ENCODE data around the gene GSTO2. TPM values are rescaled to one million over a fixed set of nuclear protein-coding genes. Genes with fewer than 3 reads are reported as not detected.

The GSTO2 gene
- total RNA-seq, 3 donors from 2014 or later (not counting 1 experiment from before 2014, with no cell fraction given), result 0.75 to 1.4 (median 0.84) TPM

- peaks cover 57% of the 10 kb centered on the region in 2 donors for H3K4me1 Mint-ChIP-seq
- DNase-seq (peak in 1 of 2 donors; percentile 40), ATAC-seq (no peak)
- no peak for TF ChIP-seq CTCF (IDR thresholded peaks at IDR 0.05)
- peaks cover 0 to 6% of the 10 kb centered on the region in 2 donors for H3K9me3 Mint-ChIP-seq
- Histone ChIP-seq H3K4me1 (ENCODE audit: control insufficient read depth, insufficient read depth, low read length) (peaks cover 54% of the 10 kb centered on the region), H3K4me3 (ENCODE audit: low read length) (no peak overlapping the region), H3K27ac (ENCODE audit: low read length) (no peak overlapping the region), H3K27me3 (ENCODE audit: control insufficient read depth, insufficient read depth, low read length) (no peaks in the 10 kb centered on the region), H3K36me3 (ENCODE audit: control insufficient read depth, insufficient read depth, low read length) (no peaks in the 10 kb centered on the region), H3K9me3 (ENCODE audit: control insufficient read depth, insufficient read depth, low read length) (peaks cover 6% of the 10 kb centered on the region)
- 94% methylated on average over 12 of the region's 12 CpGs for WGBS (ENCODE audit: insufficient coverage)
- peak overlapping the region in 1 of 2 donors; percentile 71 for H3K27ac Mint-ChIP-seq
- intact Hi-C loops (cut with micrococcal nuclease), result no loop called here
- no peaks in the 10 kb centered on the region for H3K27me3 Mint-ChIP-seq (ENCODE audit: low read depth in 2 of 2)
- no peaks in the 10 kb centered on the region for H3K36me3 Mint-ChIP-seq
- no peak overlapping the region for H3K4me3 Mint-ChIP-seq
These were observed 31.2 kb downstream of the GSTO2 start for GRCh38 chr10:104300002-104300735.

GRCh38 chr10:104300736-104301292 is 31.8 kb downstream of the GSTO2 start:
- Histone ChIP-seq H3K4me1 (ENCODE audit: control insufficient read depth, insufficient read depth, low read length) (peaks cover 60% of the 10 kb centered on the region), H3K36me3 (ENCODE audit: control insufficient read depth, insufficient read depth, low read length) (no peaks in the 10 kb centered on the region), H3K9me3 (ENCODE audit: control insufficient read depth, insufficient read depth, low read length) (peaks cover 6% of the 10 kb centered on the region), H3K27ac (ENCODE audit: low read length) (no peak overlapping the region), H3K4me3 (ENCODE audit: low read length) (no peak overlapping the region), H3K27me3 (ENCODE audit: control insufficient read depth, insufficient read depth, low read length) (no peaks in the 10 kb centered on the region)
- no peaks in the 10 kb centered on the region for H3K36me3 Mint-ChIP-seq
- DNase-seq (peak in 1 of 2 donors; percentile 57), ATAC-seq (peak in 1 of 3 donors; percentile 17)
- H3K9me3 Mint-ChIP-seq, result peaks cover 0 to 6% of the 10 kb centered on the region in 2 donors
- WGBS (ENCODE audit: insufficient coverage), result 78% methylated on average over 7 of the region's 7 CpGs
- H3K4me3 Mint-ChIP-seq, result peak overlapping the region; percentile 55
- H3K27ac Mint-ChIP-seq, result peak overlapping the region; percentile 58 to 71
- no peak for TF ChIP-seq CTCF (IDR thresholded peaks at IDR 0.05)
- peaks cover 63% of the 10 kb centered on the region in 2 donors for H3K4me1 Mint-ChIP-seq
- intact Hi-C loops (cut with micrococcal nuclease), result no loop called here
- no peaks in the 10 kb centered on the region for H3K27me3 Mint-ChIP-seq (ENCODE audit: low read depth in 2 of 2)

- no peak overlapping the region for H3K4me3 ChIP-seq (ENCODE audit: low read length)
These were observed 33.1 kb downstream of the GSTO2 start for GRCh38 chr10:104301907-104302690.

More at GRCh38 chr10:104301907-104302690, 33.1 kb downstream of the GSTO2 start:
- peaks cover 73% of the 10 kb centered on the region for H3K4me1 ChIP-seq (ENCODE audit: control insufficient read depth, insufficient read depth, low read length)
- peaks cover 6% of the 10 kb centered on the region for H3K9me3 ChIP-seq (ENCODE audit: control insufficient read depth, insufficient read depth, low read length)
- ATAC-seq (no peak), DNase-seq (no peak)
- WGBS (ENCODE audit: insufficient coverage), result 87% methylated on average over 2 of the region's 3 CpGs
- no peaks in the 10 kb centered on the region for H3K27me3 Mint-ChIP-seq (ENCODE audit: low read depth in 2 of 2)
- H3K36me3 ChIP-seq (ENCODE audit: control insufficient read depth, insufficient read depth, low read length), result no peaks in the 10 kb centered on the region
- H3K27me3 ChIP-seq (ENCODE audit: control insufficient read depth, insufficient read depth, low read length), result no peaks in the 10 kb centered on the region
- intact Hi-C loops (cut with micrococcal nuclease), result loop anchor here (2.0 kb wide), 1 partner anchor 17 kb away; no protein-coding TSS in a partner anchor
- peak overlapping the region; percentile 34 to 71 for H3K27ac Mint-ChIP-seq
- no peak for TF ChIP-seq CTCF (IDR thresholded peaks at IDR 0.05)
- H3K36me3 Mint-ChIP-seq, result no peaks in the 10 kb centered on the region
- H3K9me3 Mint-ChIP-seq, result peaks cover 0 to 6% of the 10 kb centered on the region in 2 donors
- no peak overlapping the region for H3K27ac ChIP-seq (ENCODE audit: low read length)
- H3K4me1 Mint-ChIP-seq, result peaks cover 74 to 76% of the 10 kb centered on the region in 2 donors
- peak overlapping the region; percentile 25 for H3K4me3 Mint-ChIP-seq

All from natural killer cell (primary cell).